EL (cell line): Measurements from ENCODE around the gene HLA-C.
"Not testable (repeated sequence)": the region's sequence is repeated elsewhere in the genome, so short reads cannot be mapped to it uniquely, and the experiment has no call there.

Experiments
- DNase-seq: peaks from one replicate; pipeline ENCODE4 v3.0.0-alpha.2; 2016

The HLA-C gene

DNA sequence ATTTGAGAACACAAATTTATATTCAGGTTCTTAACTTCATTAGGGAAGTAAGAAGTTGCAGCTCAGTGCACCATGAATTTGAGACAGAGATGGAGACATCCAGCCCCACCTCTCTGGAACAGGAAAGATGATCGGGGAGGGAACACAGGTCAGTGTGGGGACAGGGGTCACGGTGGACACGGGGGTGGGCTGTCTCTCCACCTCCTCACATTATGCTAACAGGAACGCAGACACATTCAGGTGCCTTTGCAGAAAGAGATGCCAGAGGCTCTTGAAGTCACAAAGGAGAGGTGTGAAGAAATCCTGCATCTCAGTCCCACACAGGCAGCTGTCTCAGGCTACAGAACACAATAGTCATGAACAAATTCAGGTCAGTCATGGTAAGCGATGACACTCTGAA is 3.1 kb downstream of the HLA-C start:
- no peak for DNase-seq

- DNase-seq = no peak
These were observed 3.5 kb downstream of the HLA-C start for GRCh38 chr6:31268369-31268765.

GRCh38 chr6:31267651-31268368 is 4.1 kb downstream of the HLA-C start:
- no peak for DNase-seq

- DNase-seq = no peak
These were observed 5.1 kb downstream of the HLA-C start for GRCh38 chr6:31266567-31267360.

DNA sequence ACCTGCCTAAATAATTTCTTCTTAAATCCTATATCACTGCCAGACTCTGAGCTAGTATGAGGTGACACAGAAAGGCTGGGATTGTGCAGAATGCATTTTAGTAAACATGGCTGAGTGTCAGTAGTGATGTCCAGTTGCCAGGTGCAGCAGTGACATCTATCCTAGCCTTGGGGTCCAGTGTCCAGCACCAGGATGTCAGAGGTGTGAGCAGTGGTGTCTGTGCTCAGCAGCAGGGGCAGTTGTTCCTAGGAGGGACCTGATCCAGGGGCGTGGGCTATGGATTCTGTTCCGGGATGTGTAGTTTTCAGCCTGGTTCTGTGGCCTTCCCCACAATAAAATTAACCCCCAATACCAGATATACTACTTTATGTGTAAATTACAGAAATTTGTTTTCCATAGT is 6.0 kb downstream of the HLA-C start:
- no peak for DNase-seq

DNA sequence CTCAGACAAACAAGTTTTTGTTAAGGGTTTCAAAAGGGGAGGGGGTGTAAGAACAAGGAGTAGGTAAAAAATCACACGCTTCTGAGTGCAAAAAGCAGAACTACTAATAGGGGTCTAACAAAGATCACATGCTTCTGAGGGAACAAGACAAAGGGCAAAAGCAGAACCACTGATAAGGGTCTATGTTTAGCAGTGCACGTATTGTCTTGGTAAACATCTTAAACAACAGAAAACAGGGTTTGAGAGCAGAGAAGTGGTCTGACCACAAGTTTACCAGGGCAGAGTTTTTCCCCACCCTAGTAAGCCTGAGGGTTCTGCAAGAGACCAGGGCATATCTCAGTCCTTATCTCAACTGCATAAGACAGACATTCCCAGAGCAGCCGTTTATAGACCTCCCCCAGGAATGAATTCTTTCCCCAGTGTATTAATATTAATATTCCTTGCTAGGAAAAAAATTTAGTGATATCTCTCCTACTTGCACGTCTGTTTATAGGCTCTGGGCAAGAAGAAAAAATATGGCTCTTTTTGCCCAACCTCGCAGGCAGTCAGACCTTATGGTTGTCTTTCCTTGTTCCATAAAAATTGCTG is 8.5 kb downstream of the HLA-C start:
- DNase-seq = not testable (repeated sequence)

- DNase-seq = not testable (repeated sequence)
These were observed 11.9 kb downstream of the HLA-C start for GRCh38 chr6:31259995-31260394.

- no peak for DNase-seq
These were observed 19.3 kb downstream of the HLA-C start for GRCh38 chr6:31252625-31253024.

- no peak for DNase-seq
These were observed 20.6 kb downstream of the HLA-C start for GRCh38 chr6:31251261-31251660.

DNA sequence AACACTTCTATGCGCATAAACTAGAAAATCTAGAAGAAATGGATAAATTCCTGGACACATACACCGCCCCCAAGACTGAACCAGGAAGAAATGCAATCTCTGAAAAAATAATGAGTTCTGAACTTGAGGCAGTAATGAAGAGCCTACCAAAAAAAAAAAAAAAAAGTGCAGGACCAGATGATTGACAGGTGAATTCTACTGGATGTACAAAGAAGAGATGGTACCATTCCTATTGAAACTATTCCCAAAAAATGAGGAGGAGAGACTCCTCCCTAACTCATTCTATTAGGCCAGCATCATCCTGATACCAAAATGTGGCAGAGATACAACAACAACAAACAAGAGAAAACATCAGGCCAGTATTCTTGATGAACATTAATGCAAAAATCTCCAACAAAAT is 22.7 kb downstream of the HLA-C start:
- no peak for DNase-seq

GRCh38 chr6:31247813-31248212 is 24.1 kb downstream of the HLA-C start:
- no peak for DNase-seq

DNA sequence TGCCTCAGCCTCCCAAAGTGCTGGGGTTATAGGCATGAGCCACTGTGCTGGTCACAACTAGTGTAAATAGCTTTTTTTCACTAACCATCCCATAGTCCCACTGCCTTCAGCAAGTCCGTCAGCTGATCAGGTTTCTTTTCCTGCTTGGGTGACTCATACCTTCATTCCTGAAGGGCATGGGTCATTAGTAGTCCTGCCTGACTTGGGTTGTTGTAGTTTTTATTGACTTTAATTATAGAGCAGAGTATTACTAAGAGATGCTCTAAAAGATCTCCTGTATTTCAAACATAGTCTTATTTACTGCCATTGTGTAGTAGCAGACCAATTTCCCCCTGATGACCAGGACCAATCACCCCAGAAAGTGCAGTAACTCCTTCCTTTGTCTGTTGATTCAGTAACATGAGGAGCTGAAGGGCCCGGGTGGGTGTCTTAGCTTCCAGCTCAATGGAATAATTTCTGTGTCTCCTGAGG is 25.8 kb downstream of the HLA-C start:
- DNase-seq = peak; percentile 86

DNA sequence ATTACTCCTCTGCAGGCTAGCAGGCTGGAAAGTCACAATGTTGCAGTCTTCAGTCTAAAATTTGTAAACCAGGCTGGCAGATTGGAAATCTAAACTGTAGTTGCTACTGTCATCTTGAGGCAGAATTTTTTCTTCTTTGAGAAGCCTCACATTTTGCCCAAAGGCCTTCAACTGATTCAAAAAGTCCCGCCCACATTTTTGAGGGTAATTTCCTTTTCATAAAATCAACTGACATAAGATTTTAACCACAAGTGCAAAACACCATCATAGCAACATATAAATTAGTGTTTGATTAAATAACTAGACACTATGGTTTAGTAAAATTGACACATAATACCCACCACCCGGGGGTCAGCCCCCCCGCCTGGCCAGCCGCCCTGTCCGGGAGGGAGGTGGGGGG is 28.4 kb downstream of the HLA-C start:
- peak; percentile 34 for DNase-seq

GRCh38 chr6:31239854-31240253 is 32.0 kb downstream of the HLA-C start:
- DNase-seq = peak; percentile 4

- DNase-seq = not testable (repeated sequence)
These were observed 37.8 kb downstream of the HLA-C start for GRCh38 chr6:31234101-31234500.

DNA sequence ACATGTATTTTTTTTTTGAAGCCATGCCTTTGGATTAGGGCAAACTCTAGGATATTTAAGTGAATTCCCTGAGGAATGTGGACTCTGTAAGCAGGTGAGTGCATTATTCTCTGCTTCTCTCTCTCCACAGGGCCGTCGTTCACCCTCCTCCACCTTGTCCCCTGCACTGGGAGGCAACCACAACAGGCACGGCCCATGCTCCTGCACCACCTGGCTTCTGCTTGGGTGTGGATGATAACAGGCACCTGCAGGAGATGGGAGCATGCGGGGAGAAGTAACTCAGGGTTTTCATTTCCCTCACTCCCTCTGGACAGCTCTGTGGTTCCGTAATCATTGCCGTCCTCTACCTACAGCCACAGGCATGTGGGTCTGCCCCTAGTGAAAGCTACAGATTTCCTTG is 43.4 kb downstream of the HLA-C start:
- DNase-seq = no peak

DNA sequence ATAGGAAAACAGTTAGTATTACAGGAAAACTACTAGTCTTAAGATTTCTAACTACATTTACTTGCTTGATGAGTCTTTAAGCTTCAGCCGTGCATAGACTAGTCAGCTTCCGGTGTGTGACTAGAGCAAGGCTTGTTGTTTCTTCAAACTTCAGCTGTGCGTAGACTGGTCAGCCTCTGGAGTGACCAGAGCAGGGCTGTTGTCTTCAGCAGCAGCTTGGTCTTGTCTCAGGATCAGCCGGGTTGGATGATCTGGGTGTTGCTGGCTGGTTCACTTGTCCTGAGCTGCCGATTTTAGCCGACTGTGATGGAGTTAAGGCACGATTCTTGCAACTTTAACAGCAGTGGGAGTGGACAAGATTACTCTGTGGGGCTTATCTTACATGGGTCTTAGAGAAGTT is 44.7 kb downstream of the HLA-C start:
- no peak for DNase-seq

- no peak for DNase-seq
These were observed 46.2 kb downstream of the HLA-C start for GRCh38 chr6:31225735-31226134.

DNA sequence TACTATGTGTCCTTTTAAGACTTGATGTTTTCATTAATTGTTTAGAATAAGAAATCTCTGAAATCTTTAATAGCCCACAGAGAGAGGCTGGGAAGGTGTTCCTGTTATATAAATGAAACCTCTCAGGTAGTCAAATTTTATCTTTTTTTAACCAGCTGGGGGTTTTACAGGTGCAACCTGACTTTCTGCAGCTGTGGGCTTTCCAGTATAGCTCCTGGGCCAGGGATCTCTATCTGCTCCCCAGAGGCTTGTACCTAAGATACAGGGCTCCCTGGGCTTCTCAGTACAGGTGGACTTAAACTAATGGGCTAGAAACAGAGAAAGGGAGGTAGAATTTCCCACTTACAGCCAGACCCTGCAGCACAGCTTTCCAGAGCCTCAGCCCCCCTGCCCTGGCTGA is 49.4 kb downstream of the HLA-C start:
- DNase-seq = no peak
